IMR-90 (cell line): ENCODE data around the gene FNIP2. TPM values are rescaled to one million over a fixed set of nuclear protein-coding genes. Genes with fewer than 3 reads are reported as not detected.

Experiments used
- ATAC-seq: fragments of 200-7000 bp; cut with Tn5 transposase; 2 replicates; pipeline ENCODE4 v1.9.1; 2020; ENCODE audit warnings: low read depth, mild to moderate bottlenecking, moderate library complexity
- BruUV-seq: library from RNA; stranded (reverse); fragments of 400-500 nt; replicated peaks from 2 replicates; lab custom pipeline; 2021; lab: Mats Ljungman, UMichigan
- CTCF ChIA-PET: fragments of 300-600 bp; formaldehyde crosslinking; extraction: SDS; loops from one replicate; lab custom pipeline; 2021; ENCODE audit warnings: antibody characterized with exemption; lab: Yijun Ruan, JAX
- POLR2A ChIA-PET: fragments of 300-600 bp; sonication (Branson Sonifier 250); formaldehyde crosslinking; loops from one replicate; lab custom pipeline; 2022; ENCODE audit warnings: antibody characterized with exemption; ENCODE audit not compliant: unreplicated experiment; lab: Charles Lee
- DNase-seq: peaks from one replicate; pipeline ENCODE4 v3.0.0; 2013
- H2AFZ ChIP-seq: replicated peaks from 2 replicates; pipeline ENCODE3; 2013; ENCODE audit warnings: low read length, mild to moderate bottlenecking; ENCODE audit not compliant: poor library complexity
- H2AK5ac ChIP-seq: 2 replicates; pipeline ENCODE4 v1.6.1; 2013; ENCODE audit warnings: low read depth, low read length, inconsistent platforms
- H2AK9ac ChIP-seq: replicated peaks from 2 replicates; pipeline ENCODE3; 2013; ENCODE audit warnings: mild to moderate bottlenecking, low read depth, low read length, moderate library complexity; ENCODE audit not compliant: poor library complexity
- H2BK120ac ChIP-seq: 2 replicates; pipeline ENCODE4 v1.6.1; 2013; ENCODE audit warnings: low read depth, low read length, inconsistent platforms
- H2BK15ac ChIP-seq: 3 replicates; pipeline ENCODE4 v1.6.1; 2013; ENCODE audit warnings: low read depth, low read length, inconsistent platforms
- H2BK20ac ChIP-seq: 2 replicates; pipeline ENCODE4 v1.6.1; 2013; ENCODE audit warnings: low read depth, mild to moderate bottlenecking, inconsistent platforms, low read length, moderate library complexity
- H2BK5ac ChIP-seq: 2 replicates; pipeline ENCODE4 v1.6.1; 2013; ENCODE audit warnings: mild to moderate bottlenecking, low read depth, low read length, inconsistent platforms; ENCODE audit not compliant: poor library complexity, severe bottlenecking
- H3K14ac ChIP-seq: replicated peaks from 2 replicates; pipeline ENCODE4 v1.6.1; 2013; ENCODE audit warnings: low read depth, low read length, inconsistent platforms
- H3K18ac ChIP-seq: 2 replicates; pipeline ENCODE4 v1.6.1; 2013; ENCODE audit warnings: low read depth, low read length, control low read depth
- H3K23ac ChIP-seq: 2 replicates; pipeline ENCODE4 v1.6.1; 2013; ENCODE audit warnings: low read depth, low read length, inconsistent platforms
- H3K27ac ChIP-seq: 2 replicates; pipeline ENCODE4 v1.5.1; 2013; ENCODE audit warnings: mild to moderate bottlenecking, control low read depth, low read length; ENCODE audit not compliant: insufficient read depth
- H3K27me3 ChIP-seq: 2 replicates; pipeline ENCODE4 v1.6.1; 2013; ENCODE audit warnings: low read length; ENCODE audit not compliant: control insufficient read depth, insufficient read depth
- H3K36me3 ChIP-seq: 2 replicates; pipeline ENCODE4 v1.6.1; 2013; ENCODE audit warnings: low read length, mixed read lengths; ENCODE audit not compliant: control insufficient read depth, insufficient read depth
- H3K4ac ChIP-seq: 2 replicates; pipeline ENCODE4 v1.6.1; 2013; ENCODE audit warnings: low read depth, low read length, inconsistent platforms
- H3K4me1 ChIP-seq: 2 replicates; pipeline ENCODE4 v1.6.1; 2013; ENCODE audit warnings: low read length, mixed read lengths; ENCODE audit not compliant: control insufficient read depth, insufficient read depth
- H3K4me2 ChIP-seq: 2 replicates; pipeline ENCODE4 v1.6.1; 2013; ENCODE audit warnings: low read depth, mild to moderate bottlenecking, control low read depth, low read length, moderate library complexity
- H3K4me3 ChIP-seq: 2 replicates; pipeline ENCODE4 v1.5.1; 2013; ENCODE audit warnings: low read depth, mild to moderate bottlenecking, control low read depth, low read length, moderate library complexity; ENCODE audit not compliant: insufficient read depth
- H3K56ac ChIP-seq: 2 replicates; pipeline ENCODE4 v1.6.1; 2013; ENCODE audit warnings: low read length, inconsistent platforms; ENCODE audit not compliant: insufficient read depth; ENCODE audit errors: extremely low read depth
- H3K79me1 ChIP-seq, 2 experiments: 2 replicates each; pipeline ENCODE4 v1.6.1; 2013; ENCODE audit warnings: low read length in 2 of 2, inconsistent platforms in 1 of 2, low read depth in 1 of 2
- H3K9ac ChIP-seq: 2 replicates; pipeline ENCODE4 v1.6.1; 2013; ENCODE audit warnings: low read depth, low read length, control low read depth
- H3K9me1 ChIP-seq: 2 replicates; pipeline ENCODE4 v1.6.1; 2013; ENCODE audit warnings: low read length, inconsistent platforms; ENCODE audit not compliant: insufficient read depth
- H3K9me3 ChIP-seq: 2 replicates; pipeline ENCODE4 v1.6.1; 2013; ENCODE audit warnings: low read length; ENCODE audit not compliant: control insufficient read depth, insufficient read depth
- H4K20me1 ChIP-seq: 2 replicates; pipeline ENCODE4 v1.6.1; 2013; ENCODE audit warnings: low read length, inconsistent platforms; ENCODE audit not compliant: insufficient read depth
- H4K5ac ChIP-seq: 2 replicates; pipeline ENCODE4 v1.6.1; 2013; ENCODE audit warnings: mild to moderate bottlenecking, low read depth, low read length, control low read depth
- H4K8ac ChIP-seq, 2 experiments: 2 replicates each; pipeline ENCODE4 v1.6.1; 2013; ENCODE audit warnings: low read depth in 2 of 2, low read length in 2 of 2, control low read depth in 1 of 2, inconsistent platforms in 1 of 2
- H4K91ac ChIP-seq: 2 replicates; pipeline ENCODE4 v1.6.1; 2013; ENCODE audit warnings: low read depth, low read length, inconsistent platforms; ENCODE audit not compliant: insufficient read depth
- ELK1 ChIP-seq: fragments of 150-350 bp; IDR thresholded peaks from 2 replicates; pipeline ENCODE4 v1.6.1; 2016; ENCODE audit warnings: low read depth, mild to moderate bottlenecking, low read length, moderate library complexity, borderline replicate concordance
- MAFK ChIP-seq: IDR thresholded peaks from 2 replicates; pipeline ENCODE4 v1.6.1; 2012; ENCODE audit warnings: low read depth, low read length, improper control_type of control experiment
- MXI1 ChIP-seq: IDR thresholded peaks from 2 replicates; pipeline ENCODE4 v1.6.1; 2012; ENCODE audit warnings: low read depth, mild to moderate bottlenecking, low read length, moderate library complexity, borderline replicate concordance
- NFE2L2 ChIP-seq: fragments of 150-350 bp; IDR thresholded peaks from 2 replicates; pipeline ENCODE4 v1.6.1; 2016; ENCODE audit warnings: low read depth, mild to moderate bottlenecking, low read length
- RAD21 ChIP-seq: IDR thresholded peaks from 2 replicates; pipeline ENCODE4 v1.6.1; 2012; ENCODE audit warnings: low read length, improper control_type of control experiment
- RCOR1 ChIP-seq: IDR thresholded peaks from 2 replicates; pipeline ENCODE4 v1.6.1; 2012; ENCODE audit warnings: mild to moderate bottlenecking, low read length, improper control_type of control experiment; ENCODE audit not compliant: insufficient replicate concordance
- SMC3 ChIP-seq: fragments of 150-350 bp; IDR thresholded peaks from 2 replicates; pipeline ENCODE4 v1.6.1; 2016; ENCODE audit warnings: low read depth, mild to moderate bottlenecking, antibody characterized with exemption, low read length, moderate library complexity
- USF2 ChIP-seq: fragments of 150-350 bp; IDR thresholded peaks from 2 replicates; pipeline ENCODE4 v1.6.1; 2017; ENCODE audit warnings: mild to moderate bottlenecking, antibody characterized with exemption, low read length, low read depth
- WGBS, 2 experiments: methylation state at CpG; one replicate each; pipeline versions ENCODE4 v1.1.5 to v1.1.7; 2013; ENCODE audit warnings: missing lambda C conversion rate in 2 of 2; ENCODE audit not compliant: insufficient read length in 1 of 2; ENCODE audit errors: extremely low coverage in 2 of 2; 5-methylcytosine and 5-hydroxymethylcytosine counted together
- dilution Hi-C: fragments of 300-500 bp; cut with HindIII; formaldehyde crosslinking; loops from one replicate; pipeline ENCODE4 v1.14.3; 2018; ENCODE audit warnings: low sequenced_read_pairs; ENCODE audit not compliant: unreplicated experiment
- in situ Hi-C: fragments of 300-500 bp; cut with MboI; formaldehyde crosslinking; loops from 3 replicates; pipeline ENCODE4 v1.14.3; 2019; ENCODE audit warnings: low sequenced_read_pairs, inconsistent platforms, mixed read lengths
- intact Hi-C: fragments of 100-400 bp; cut with micrococcal nuclease; formaldehyde crosslinking; loops from 2 replicates; pipeline ENCODE4 v1.10.0; 2022
- polyA plus RNA-seq, 3 experiments: library from polyadenylated mRNA; depleted of rRNA; stranded (reverse); fragments of >200 nt; gene quantifications; 2 replicates each; pipeline ENCODE4 v1.2.3, GENCODE V29; 2012; ENCODE audit warnings: low replicate concordance in 1 of 3
- total RNA-seq: library from RNA; depleted of rRNA; stranded (reverse); fragments of >200 nt; gene quantifications from 2 replicates; pipeline ENCODE4 v1.2.3, GENCODE V29; 2012

FNIP2 gene
- total and polyA plus RNA-seq, 2 of the 4 experiments (the other 2 are of a cell fraction), result 4.7 to 24.6 TPM

GRCh38 chr4:158807691-158808090 is 38.9 kb downstream of the FNIP2 start:
- dilution Hi-C loops (no loop called here), in situ Hi-C loops (no loop called here), intact Hi-C loops (no loop called here)
- Histone ChIP-seq H4K91ac (no peak overlapping the region), H2BK5ac (no peak overlapping the region), H3K4me3 (no peak overlapping the region), H2BK20ac (no peak overlapping the region), H3K4ac (no peak overlapping the region), H3K27me3 (no peaks in the 10 kb centered on the region), H3K36me3 (no peaks in the 10 kb centered on the region), H2AK9ac (no peak overlapping the region), H3K79me1 (peaks cover 29 to 41% of the 10 kb centered on the region in 2 experiments), H2AK5ac (no peak overlapping the region), H3K9ac (no peak overlapping the region), H3K4me2 (no peak overlapping the region), H2BK15ac (no peak overlapping the region), H2BK120ac (no peak overlapping the region), H3K9me3 (no peaks in the 10 kb centered on the region), H3K4me1 (peaks cover 3% of the 10 kb centered on the region; the same call in 1 of the 2 replicates), H3K14ac (no peak overlapping the region), H3K27ac (no peak overlapping the region), H3K56ac (no peak overlapping the region), H4K5ac (no peak overlapping the region), H3K9me1 (peaks cover 5% of the 10 kb centered on the region; the same call in 1 of the 2 replicates), H4K8ac (no peak overlapping the region), H3K18ac (no peak overlapping the region), H4K20me1 (peaks cover 11% of the 10 kb centered on the region; the same call in 1 of the 2 replicates), H2AFZ (no peak overlapping the region), H3K23ac (no peak overlapping the region)
- TF ChIP-seq ELK1 (no peak), RAD21 (no peak), USF2 (no peak), NFE2L2 (no peak), MAFK (no peak), MXI1 (no peak), RCOR1 (no peak), SMC3 (no peak)
- ATAC-seq (no peak), DNase-seq (no peak)
- ChIA-PET POLR2A (no interaction called here), CTCF (no interaction called here)
- no TSS peak for BruUV-seq
- WGBS, 2 experiments, result no CpG with 5 or more reads among the region's 3 CpGs
